ENCODE results near the gene ARTN.

Gene ARTN

DNA sequence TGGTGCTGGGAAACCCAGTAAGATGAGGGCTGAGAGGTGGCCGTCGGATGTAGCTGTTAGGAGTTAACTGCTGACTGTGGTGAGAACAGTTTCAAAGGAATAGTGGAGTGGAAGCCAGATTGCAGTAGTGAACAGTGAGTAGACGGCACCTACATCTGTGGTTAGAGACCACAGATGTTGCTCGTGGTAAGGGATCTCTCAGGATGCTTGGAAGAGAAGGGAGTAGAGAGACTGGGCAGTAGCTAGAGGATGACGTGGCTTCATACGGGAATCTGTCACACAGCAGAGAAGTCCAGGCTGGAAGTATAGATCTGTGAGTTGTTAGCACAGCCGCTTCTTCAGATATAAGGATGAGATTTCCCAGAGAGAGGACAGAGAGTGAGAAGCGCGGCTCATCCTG is 7.8 kb upstream of the ARTN start:
- Histone ChIP-seq H3K14ac (ENCODE audit: low read length in 2 of 2) (no peak overlapping the region), H2BK120ac (ENCODE audit: low read depth, low read length) (no peak overlapping the region)
- 96% methylated on average over 9 of the region's 9 CpGs for WGBS

DNA sequence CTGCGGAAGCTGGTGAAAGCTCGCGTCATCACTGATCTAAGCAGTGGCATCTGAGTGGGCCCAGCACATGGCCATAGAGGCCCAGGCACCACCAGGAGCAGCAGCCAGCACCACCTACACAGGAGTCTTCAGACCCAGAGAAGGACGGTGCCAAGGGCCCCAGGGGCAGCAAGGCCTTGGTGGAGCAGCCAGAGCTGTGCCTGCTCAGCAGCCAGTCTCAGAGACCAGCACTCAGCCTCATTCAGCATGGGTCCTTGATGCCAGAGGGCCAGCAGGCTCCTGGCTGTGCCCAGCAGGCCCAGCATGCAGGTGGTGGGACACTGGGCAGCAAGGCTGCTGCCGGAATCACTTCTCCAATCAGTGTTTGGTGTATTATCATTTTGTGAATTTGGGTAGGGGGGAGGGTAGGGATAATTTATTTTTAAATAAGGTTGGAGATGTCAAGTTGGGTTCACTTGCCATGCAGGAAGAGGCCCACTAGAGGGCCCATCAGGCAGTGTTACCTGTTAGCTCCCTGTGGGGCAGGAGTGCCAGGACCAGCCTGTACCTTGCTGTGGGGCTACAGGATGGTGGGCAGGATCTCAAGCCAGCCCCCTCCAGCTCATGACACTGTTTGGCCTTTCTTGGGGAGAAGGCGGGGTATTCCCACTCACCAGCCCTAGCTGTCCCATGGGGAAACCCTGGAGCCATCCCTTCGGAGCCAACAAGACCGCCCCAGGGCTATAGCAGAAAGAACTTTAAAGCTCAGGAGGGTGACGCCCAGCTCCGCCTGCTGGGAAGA is 3.2 kb upstream of the ARTN start:
- peaks cover 0 to 18% of the 10 kb centered on the region in 2 experiments for H3K27me3 ChIP-seq (ENCODE audit: control insufficient read depth in 1 of 2, insufficient read depth in 1 of 2, low read length in 2 of 2)
- H3K9ac ChIP-seq (ENCODE audit: low read length) = no peak overlapping the region
- no peak overlapping the region for H2AK5ac ChIP-seq (ENCODE audit: low read length, severe bottlenecking)
- no peak overlapping the region for H4K91ac ChIP-seq (ENCODE audit: low read length)
- H3K4me1 ChIP-seq (ENCODE audit: control insufficient read depth, insufficient read depth, low read depth, low read length) = peaks cover 32% of the 10 kb centered on the region
- H3K4me3 ChIP-seq (ENCODE audit: insufficient read depth in 1 of 2, low read depth in 1 of 2, low read length in 2 of 2) = no peak overlapping the region
- H3K36me3 ChIP-seq (ENCODE audit: control insufficient read depth in 1 of 2, insufficient read depth in 2 of 2, low read depth in 1 of 2, low read length in 2 of 2) = peaks cover 20 to 34% of the 10 kb centered on the region in 2 experiments
- no peak overlapping the region for H3K14ac ChIP-seq (ENCODE audit: low read length in 2 of 2)
- no peak overlapping the region for H2BK5ac ChIP-seq (ENCODE audit: low read depth, low read length, poor library complexity, severe bottlenecking)
- H2BK15ac ChIP-seq (ENCODE audit: low read depth, poor library complexity, severe bottlenecking) = no peak overlapping the region
- H3K4me2 ChIP-seq (ENCODE audit: low read length, poor library complexity, severe bottlenecking) = no peak overlapping the region
- no peak overlapping the region for H2AFZ ChIP-seq (ENCODE audit: low read depth, low read length)
- H3K23ac ChIP-seq (ENCODE audit: low read length in 2 of 2) = no peak overlapping the region
- no peak overlapping the region for H3K4ac ChIP-seq (ENCODE audit: low read depth in 1 of 2, low read length in 2 of 2)
- no peak overlapping the region for H2BK120ac ChIP-seq (ENCODE audit: low read depth, low read length)
- H4K8ac ChIP-seq (ENCODE audit: low read length) = no peak overlapping the region
- 94% methylated on average over 10 of the region's 10 CpGs for WGBS
- no peak for DNase-seq
- no peak overlapping the region for H3K18ac ChIP-seq (ENCODE audit: low read depth in 1 of 2, low read length in 2 of 2)
- no peak overlapping the region for H2BK12ac ChIP-seq (ENCODE audit: low read length in 2 of 2)
- H3K9me3 ChIP-seq (ENCODE audit: control insufficient read depth, low read length) = peaks cover 5% of the 10 kb centered on the region
- no peaks in the 10 kb centered on the region for H3K79me1 ChIP-seq (replicated peaks; ENCODE audit: low read length, poor library complexity, severe bottlenecking)
- no peak overlapping the region for H3K27ac ChIP-seq (ENCODE audit: low read length, poor library complexity, severe bottlenecking)

More for the DNA sequence above, 7.8 kb upstream of the ARTN start:
- H4K8ac ChIP-seq (ENCODE audit: low read length) = no peak overlapping the region
- no peak overlapping the region for H2BK12ac ChIP-seq (ENCODE audit: low read length in 2 of 2)
- no peak overlapping the region for H3K27ac ChIP-seq (ENCODE audit: low read length, poor library complexity, severe bottlenecking)
- H3K4ac ChIP-seq (ENCODE audit: low read depth in 1 of 2, low read length in 2 of 2) = no peak overlapping the region
- no peaks in the 10 kb centered on the region for H3K79me1 ChIP-seq (replicated peaks; ENCODE audit: low read length, poor library complexity, severe bottlenecking)
- H2AFZ ChIP-seq (ENCODE audit: low read depth, low read length) = no peak overlapping the region
- DNase-seq = no peak
- no peak overlapping the region for H2BK15ac ChIP-seq (ENCODE audit: low read depth, poor library complexity, severe bottlenecking)
- no peak overlapping the region for H3K4me3 ChIP-seq (ENCODE audit: insufficient read depth in 1 of 2, low read depth in 1 of 2, low read length in 2 of 2)
- H3K23ac ChIP-seq (ENCODE audit: low read length in 2 of 2) = no peak overlapping the region
- peaks cover 21 to 25% of the 10 kb centered on the region in 2 experiments for H3K36me3 ChIP-seq (ENCODE audit: control insufficient read depth in 1 of 2, insufficient read depth in 2 of 2, low read depth in 1 of 2, low read length in 2 of 2)
- H3K9me3 ChIP-seq (ENCODE audit: control insufficient read depth, low read length) = peaks cover 5% of the 10 kb centered on the region
- H2BK5ac ChIP-seq (ENCODE audit: low read depth, low read length, poor library complexity, severe bottlenecking) = no peak overlapping the region
- H3K4me1 ChIP-seq (ENCODE audit: control insufficient read depth, insufficient read depth, low read depth, low read length) = peaks cover 11% of the 10 kb centered on the region
- H3K27me3 ChIP-seq (ENCODE audit: control insufficient read depth in 1 of 2, insufficient read depth in 1 of 2, low read length in 2 of 2) = no peaks in the 10 kb centered on the region
- H3K9ac ChIP-seq (ENCODE audit: low read length) = no peak overlapping the region
- no peak overlapping the region for H3K4me2 ChIP-seq (ENCODE audit: low read length, poor library complexity, severe bottlenecking)
- no peak overlapping the region for H2AK5ac ChIP-seq (ENCODE audit: low read length, severe bottlenecking)
- no peak overlapping the region for H4K91ac ChIP-seq (ENCODE audit: low read length)
- H3K18ac ChIP-seq (ENCODE audit: low read depth in 1 of 2, low read length in 2 of 2) = no peak overlapping the region

- Histone ChIP-seq H3K36me3 (ENCODE audit: control insufficient read depth in 1 of 2, insufficient read depth in 2 of 2, low read depth in 1 of 2, low read length in 2 of 2) (peaks cover 15 to 28% of the 10 kb centered on the region in 2 experiments), H3K27ac (ENCODE audit: low read length, poor library complexity, severe bottlenecking) (no peak overlapping the region), H3K4me1 (ENCODE audit: control insufficient read depth, insufficient read depth, low read depth, low read length) (peaks cover 37% of the 10 kb centered on the region), H2BK120ac (ENCODE audit: low read depth, low read length) (no peak overlapping the region), H3K18ac (ENCODE audit: low read depth in 1 of 2, low read length in 2 of 2) (no peak overlapping the region), H3K14ac (ENCODE audit: low read length in 2 of 2) (no peak overlapping the region), H2AFZ (ENCODE audit: low read depth, low read length) (no peak overlapping the region), H2BK12ac (ENCODE audit: low read length in 2 of 2) (no peak overlapping the region), H4K91ac (ENCODE audit: low read length) (no peak overlapping the region), H3K9ac (ENCODE audit: low read length) (no peak overlapping the region), H3K4me2 (ENCODE audit: low read length, poor library complexity, severe bottlenecking) (no peak overlapping the region), H4K8ac (ENCODE audit: low read length) (no peak overlapping the region), H2BK15ac (ENCODE audit: low read depth, poor library complexity, severe bottlenecking) (no peak overlapping the region), H3K79me1 (replicated peaks; ENCODE audit: low read length, poor library complexity, severe bottlenecking) (no peaks in the 10 kb centered on the region), H3K4me3 (ENCODE audit: insufficient read depth in 1 of 2, low read depth in 1 of 2, low read length in 2 of 2) (no peak overlapping the region), H3K4ac (ENCODE audit: low read depth in 1 of 2, low read length in 2 of 2) (no peak overlapping the region), H2AK5ac (ENCODE audit: low read length, severe bottlenecking) (no peak overlapping the region), H3K23ac (ENCODE audit: low read length in 2 of 2) (peak overlapping the region in 1 of 2 experiments; percentile 24), H3K27me3 (ENCODE audit: control insufficient read depth in 1 of 2, insufficient read depth in 1 of 2, low read length in 2 of 2) (peaks cover 0 to 23% of the 10 kb centered on the region in 2 experiments), H2BK5ac (ENCODE audit: low read depth, low read length, poor library complexity, severe bottlenecking) (no peak overlapping the region), H3K9me3 (ENCODE audit: control insufficient read depth, low read length) (peaks cover 5% of the 10 kb centered on the region)
- no peak for DNase-seq
- WGBS = 87% methylated on average over 4 of the region's 4 CpGs
These were observed 2.7 kb upstream of the ARTN start for GRCh38 chr1:43930949-43931275.

DNA sequence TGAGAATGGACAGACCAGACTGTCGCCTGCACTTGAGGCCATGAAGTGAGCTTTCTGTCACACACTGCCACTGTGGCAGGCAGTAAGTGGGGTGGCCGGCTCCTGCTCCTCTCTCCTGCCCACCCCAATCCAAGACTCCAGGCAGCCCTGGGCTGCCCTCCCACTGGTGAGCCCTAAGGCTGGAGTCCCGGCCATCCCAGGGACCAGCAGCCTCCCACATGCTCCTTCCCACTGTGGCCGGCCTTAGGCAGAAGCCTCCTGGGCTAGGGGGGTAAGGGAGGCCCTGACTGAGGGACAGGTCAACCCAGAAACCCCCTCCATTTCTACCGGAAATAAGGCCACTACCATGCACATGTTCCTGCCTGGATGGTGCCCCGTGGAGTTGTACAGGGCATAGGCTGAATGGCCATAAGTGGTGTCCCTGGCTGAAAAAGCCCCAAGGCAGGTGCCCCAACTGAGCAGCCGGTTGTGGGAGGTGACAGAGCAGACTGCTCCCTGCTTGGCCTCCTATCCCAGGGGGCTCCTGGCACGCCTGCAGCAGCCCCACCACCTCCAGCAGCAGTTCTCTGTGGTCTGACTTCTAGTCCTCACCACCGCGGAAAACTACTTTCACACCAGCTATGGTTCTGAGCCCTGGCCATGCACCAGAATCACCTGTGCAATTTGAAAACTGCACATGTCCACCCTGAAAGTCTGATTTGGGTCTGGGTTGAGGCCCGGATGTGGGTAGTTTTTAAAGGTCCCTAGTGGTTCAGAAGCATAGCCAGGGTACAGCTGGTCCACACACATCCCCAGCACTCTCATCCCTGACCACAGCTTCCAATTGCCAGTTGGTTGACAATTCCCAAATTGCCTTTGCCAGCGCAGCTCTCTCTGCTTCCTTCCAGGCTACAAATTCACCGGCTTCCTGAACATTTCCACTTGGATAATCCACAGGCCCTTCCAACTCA is 1.6 kb upstream of the ARTN start:
- H4K91ac ChIP-seq (ENCODE audit: low read length) = no peak overlapping the region
- no peak overlapping the region for H3K14ac ChIP-seq (ENCODE audit: low read length in 2 of 2)
- no peak overlapping the region for H2BK12ac ChIP-seq (ENCODE audit: low read length in 2 of 2)
- no peak overlapping the region for H3K4me2 ChIP-seq (ENCODE audit: low read length, poor library complexity, severe bottlenecking)
- no peaks in the 10 kb centered on the region for H3K79me1 ChIP-seq (replicated peaks; ENCODE audit: low read length, poor library complexity, severe bottlenecking)
- no peak overlapping the region for H3K4ac ChIP-seq (ENCODE audit: low read depth in 1 of 2, low read length in 2 of 2)
- H3K27me3 ChIP-seq (ENCODE audit: control insufficient read depth in 1 of 2, insufficient read depth in 1 of 2, low read length in 2 of 2) = peaks cover 0 to 30% of the 10 kb centered on the region in 2 experiments
- no peak overlapping the region for H2BK5ac ChIP-seq (ENCODE audit: low read depth, low read length, poor library complexity, severe bottlenecking)
- peaks cover 5% of the 10 kb centered on the region for H3K9me3 ChIP-seq (ENCODE audit: control insufficient read depth, low read length)
- no peak for DNase-seq
- H3K18ac ChIP-seq (ENCODE audit: low read depth in 1 of 2, low read length in 2 of 2) = no peak overlapping the region
- WGBS = 94% methylated on average over 12 of the region's 13 CpGs
- H3K27ac ChIP-seq (ENCODE audit: low read length, poor library complexity, severe bottlenecking) = no peak overlapping the region
- H4K8ac ChIP-seq (ENCODE audit: low read length) = peak overlapping the region; percentile 9
- no peak overlapping the region for H3K9ac ChIP-seq (ENCODE audit: low read length)
- H3K4me1 ChIP-seq (ENCODE audit: control insufficient read depth, insufficient read depth, low read depth, low read length) = peaks cover 47% of the 10 kb centered on the region
- H2BK15ac ChIP-seq (ENCODE audit: low read depth, poor library complexity, severe bottlenecking) = no peak overlapping the region
- H3K4me3 ChIP-seq (ENCODE audit: insufficient read depth in 1 of 2, low read depth in 1 of 2, low read length in 2 of 2) = peak overlapping the region in 1 of 2 experiments; percentile 14
- H3K36me3 ChIP-seq (ENCODE audit: control insufficient read depth in 1 of 2, insufficient read depth in 2 of 2, low read depth in 1 of 2, low read length in 2 of 2) = peaks cover 10 to 25% of the 10 kb centered on the region in 2 experiments
- no peak overlapping the region for H2AFZ ChIP-seq (ENCODE audit: low read depth, low read length)
- no peak overlapping the region for H2BK120ac ChIP-seq (ENCODE audit: low read depth, low read length)
- no peak overlapping the region for H2AK5ac ChIP-seq (ENCODE audit: low read length, severe bottlenecking)
- no peak overlapping the region for H3K23ac ChIP-seq (ENCODE audit: low read length in 2 of 2)

Data from mesenchymal stem cell (in vitro differentiated cells and primary cell).